HCT116 (cell line): Measurements from ENCODE around the gene ZSCAN2. TPM values are rescaled to one million over a fixed set of nuclear protein-coding genes. Genes with fewer than 3 reads are reported as not detected.
A peak's percentile ranks its signal among the peaks of the same experiment; 100 is the strongest.

ENCODE experiments used
- ATAC-seq: fragments of 200-7000 bp; cut with Tn5 transposase; 2 replicates; pipeline ENCODE4 v1.9.1; 2020; ENCODE audit warnings: mild to moderate bottlenecking, moderate library complexity
- BruUV-seq: library from RNA; stranded (reverse); fragments of 400-500 nt; replicated peaks from 2 replicates; lab custom pipeline; 2021; lab: Mats Ljungman, UMichigan
- CTCF ChIA-PET: fragments of 300-600 bp; sonication (Branson Sonifier 250); formaldehyde crosslinking; loops from one replicate; lab custom pipeline; 2021; ENCODE audit warnings: antibody characterized with exemption; lab: Charles Lee
- POLR2A ChIA-PET: fragments of 300-600, 350-600 bp; sonication (Branson Sonifier 250); formaldehyde crosslinking; loops from one replicate; lab custom pipeline; 2021; ENCODE audit warnings: antibody characterized with exemption; lab: Charles Lee
- RAD21 ChIA-PET, 2 experiments: fragments of 300-600 bp; sonication (Branson Sonifier 250); formaldehyde crosslinking; loops; one replicate each; lab custom pipeline; 2023; ENCODE audit warnings: low total read pairs in 2 of 2; ENCODE audit not compliant: uncharacterized antibody in 2 of 2, unreplicated experiment in 2 of 2, low non-redundant PET in 1 of 2; lab: Charles Lee
- DNase-seq: peaks from one replicate; pipeline ENCODE4 v3.0.0-alpha.2; 2010; ENCODE audit warnings: low read depth, low spot score
- H2AFZ ChIP-seq: fragments of 200-600 bp; shearing (Covaris generic), sonication (generic); 2 replicates; pipeline ENCODE4 v1.6.1; 2017; ENCODE audit warnings: low read depth, mixed run types, mixed read lengths, antibody characterized with exemption, low read length; ENCODE audit not compliant: poor library complexity, severe bottlenecking
- H3K27ac ChIP-seq: 2 replicates; pipeline ENCODE4 v1.5.1; 2012; ENCODE audit warnings: low read depth, low read length
- H3K27me3 ChIP-seq: fragments of 200-600 bp; sonication (generic); 2 replicates; pipeline ENCODE4 v1.6.1; 2016; ENCODE audit warnings: mixed run types, low read length, mixed read lengths; ENCODE audit not compliant: insufficient read depth
- H3K36me3 ChIP-seq, 2 experiments: fragments of 200-500 bp in 1 of 2; fragments of 200-600 bp in 1 of 2; sonication (Bioruptor generic) in 1 of 2; sonication (generic) in 1 of 2; 2 replicates each; pipeline versions ENCODE4 v1.5.1 to v1.6.1; 2014 to 2016; ENCODE audit warnings: low read length in 2 of 2, inconsistent platforms in 1 of 2, mixed read lengths in 1 of 2, mixed run types in 1 of 2; ENCODE audit not compliant: insufficient read depth in 2 of 2, control insufficient read depth in 1 of 2
- H3K4me1 ChIP-seq, 2 experiments: fragments of 200-600 bp in 1 of 2; sonication (generic) in 1 of 2; 2 replicates each; pipeline versions ENCODE4 v1.5.1 to v1.6.1; 2012 to 2017; ENCODE audit warnings: low read length in 2 of 2, inconsistent platforms in 1 of 2, mild to moderate bottlenecking in 1 of 2, mixed read lengths in 1 of 2, mixed run types in 1 of 2, moderate library complexity in 1 of 2; ENCODE audit not compliant: insufficient read depth in 2 of 2, control insufficient read depth in 1 of 2
- H3K4me2 ChIP-seq: fragments of 200-600 bp; sonication (generic); 2 replicates; pipeline ENCODE4 v1.6.1; 2017; ENCODE audit warnings: mixed run types, low read length, mixed read lengths
- H3K4me3 ChIP-seq, 2 experiments: fragments of 200-600 bp in 1 of 2; sonication (generic) in 1 of 2; replicated peaks in 1 of 2; 2 replicates each; pipeline ENCODE4 v1.5.1; 2011 to 2016; ENCODE audit warnings: low read length in 2 of 2, control low read depth in 1 of 2, low read depth in 1 of 2, mild to moderate bottlenecking in 1 of 2, mixed read lengths in 1 of 2, mixed run types in 1 of 2
- H3K79me2 ChIP-seq: fragments of 200-600 bp; sonication (generic); 2 replicates; pipeline ENCODE4 v1.6.1; 2017; ENCODE audit warnings: mild to moderate bottlenecking, mixed run types, low read length, moderate library complexity, mixed read lengths; ENCODE audit not compliant: insufficient read depth
- H3K9ac ChIP-seq: fragments of 200-600 bp; sonication (generic); 2 replicates; pipeline ENCODE4 v1.6.1; 2016; ENCODE audit warnings: low read length, mixed read lengths
- H3K9me2 ChIP-seq: fragments of 200-600 bp; sonication (generic), shearing (Covaris generic); 2 replicates; pipeline ENCODE4 v1.6.1; 2017; ENCODE audit warnings: mixed run types, mild to moderate bottlenecking, moderate library complexity; ENCODE audit not compliant: insufficient read depth
- H3K9me3 ChIP-seq, 2 experiments: fragments of 200-500 bp in 1 of 2; fragments of 200-600 bp in 1 of 2; sonication (Bioruptor generic) in 1 of 2; sonication (generic) in 1 of 2; 2 replicates each; pipeline ENCODE4 v1.6.1; 2014 to 2017; ENCODE audit warnings: low read length in 2 of 2, mixed read lengths in 2 of 2, inconsistent platforms in 1 of 2, low read depth in 1 of 2, mild to moderate bottlenecking in 1 of 2, mixed run types in 1 of 2, moderate library complexity in 1 of 2; ENCODE audit not compliant: control insufficient read depth in 1 of 2, insufficient read depth in 1 of 2
- H4K20me1 ChIP-seq: fragments of 200-600 bp; sonication (generic), shearing (Covaris generic); 2 replicates; pipeline ENCODE4 v1.6.1; 2017; ENCODE audit warnings: mixed run types, mild to moderate bottlenecking, moderate library complexity; ENCODE audit not compliant: insufficient read depth
- ATF3 ChIP-seq: IDR thresholded peaks from 2 replicates; pipeline ENCODE4 v1.6.1; 2012
- CBX3 ChIP-seq: IDR thresholded peaks from 2 replicates; pipeline ENCODE4 v1.6.1; 2012; ENCODE audit warnings: low read depth
- ELF1 ChIP-seq: IDR thresholded peaks from 2 replicates; pipeline ENCODE4 v1.6.1; 2012; ENCODE audit warnings: low read depth, borderline replicate concordance
- FOSL1 ChIP-seq: IDR thresholded peaks from 2 replicates; pipeline ENCODE4 v1.6.1; 2012; ENCODE audit warnings: low read depth
- JUND ChIP-seq: IDR thresholded peaks from 2 replicates; pipeline ENCODE4 v1.6.1; 2012
- MAX ChIP-seq: IDR thresholded peaks from 2 replicates; pipeline ENCODE4 v1.6.1; 2012
- POLR2AphosphoS5 ChIP-seq: IDR thresholded peaks from 2 replicates; pipeline ENCODE4 v1.6.1; 2011; ENCODE audit warnings: mild to moderate bottlenecking, low read depth, low read length, moderate library complexity
- RAD21 ChIP-seq: IDR thresholded peaks from 2 replicates; pipeline ENCODE4 v1.6.1; 2012; ENCODE audit warnings: low read depth, mild to moderate bottlenecking
- SIN3A ChIP-seq: IDR thresholded peaks from 2 replicates; pipeline ENCODE4 v1.6.1; 2012; ENCODE audit warnings: low read depth
- SRF ChIP-seq: IDR thresholded peaks from 2 replicates; pipeline ENCODE4 v1.6.1; 2012; ENCODE audit warnings: low read depth
- TCF7L2 ChIP-seq: IDR thresholded peaks from 2 replicates; pipeline ENCODE4 v1.7.0; 2011; ENCODE audit warnings: borderline replicate concordance, inconsistent platforms; ENCODE audit not compliant: insufficient read depth, insufficient read length; ENCODE audit errors: extremely low read depth
- ZFX ChIP-seq: fragments of 450-650 bp; IDR thresholded peaks from 2 replicates; pipeline ENCODE4 v1.6.1; 2017
- intact Hi-C: fragments of 100-400 bp; cut with micrococcal nuclease; formaldehyde crosslinking; loops from 2 replicates; pipeline ENCODE4 v1.10.0; 2022
- total RNA-seq: library from RNA; stranded (reverse); gene quantifications from one replicate; pipeline ENCODE4 v1.2.1, GENCODE V29; 2021; ENCODE audit not compliant: unreplicated experiment
- TF ChIP-seq, protein P1 (sequence below), 3 experiments: fragments of 200-600 bp in 1 of 3; sonication (generic) in 1 of 3; IDR thresholded peaks in 2 of 3; conservative IDR thresholded peaks in 1 of 3; 2 replicates each; pipeline ENCODE4 v1.5.1; 2012 to 2017; ENCODE audit warnings: low read depth in 2 of 3, low read length in 2 of 3, antibody characterized with exemption in 1 of 3, borderline replicate concordance in 1 of 3, control low read depth in 1 of 3, mild to moderate bottlenecking in 1 of 3, mixed read lengths in 1 of 3, mixed run types in 1 of 3, moderate library complexity in 1 of 3; ENCODE audit not compliant: insufficient read depth in 1 of 3
- TF ChIP-seq, protein P2 (sequence below): IDR thresholded peaks from 2 replicates; pipeline ENCODE4 v1.6.1; 2011; ENCODE audit warnings: mild to moderate bottlenecking, low read length, moderate library complexity; ENCODE audit not compliant: insufficient replicate concordance; ENCODE audit errors: extremely low read depth

The ZSCAN2 gene
- total RNA-seq, 1 experiment from 2014 or later = 15.5 TPM

GRCh38 chr15:84654689-84655453 lies 54.1 kb downstream of the ZSCAN2 start:
- H4K20me1 ChIP-seq = no peaks in the 10 kb centered on the region
- ChIA-PET POLR2A (interaction anchor here (1.2 to 1.6 kb wide), 3 partner anchors 16 to 273 kb away, joined by 3 to 5 read pairs (median 3); no protein-coding TSS in a partner anchor), CTCF (interaction anchor here (0.6 to 1.6 kb wide), 5 partner anchors 56 to 280 kb away, joined by 3 to 6 read pairs (median 3); no protein-coding TSS in a partner anchor), RAD21 (interaction anchor here in 1 of 2 experiments (0.7 kb wide), 1 partner anchor 273 kb away, joined by 3 read pairs; no protein-coding TSS in a partner anchor)
- DNase-seq (peak; percentile 66), ATAC-seq (peak; percentile 71)
- no peaks in the 10 kb centered on the region for H3K9me2 ChIP-seq
- TF ChIP-seq ZFX (no peak), RAD21 (peak; percentile 80), JUND (no peak)
- TF ChIP-seq, protein P1, sequence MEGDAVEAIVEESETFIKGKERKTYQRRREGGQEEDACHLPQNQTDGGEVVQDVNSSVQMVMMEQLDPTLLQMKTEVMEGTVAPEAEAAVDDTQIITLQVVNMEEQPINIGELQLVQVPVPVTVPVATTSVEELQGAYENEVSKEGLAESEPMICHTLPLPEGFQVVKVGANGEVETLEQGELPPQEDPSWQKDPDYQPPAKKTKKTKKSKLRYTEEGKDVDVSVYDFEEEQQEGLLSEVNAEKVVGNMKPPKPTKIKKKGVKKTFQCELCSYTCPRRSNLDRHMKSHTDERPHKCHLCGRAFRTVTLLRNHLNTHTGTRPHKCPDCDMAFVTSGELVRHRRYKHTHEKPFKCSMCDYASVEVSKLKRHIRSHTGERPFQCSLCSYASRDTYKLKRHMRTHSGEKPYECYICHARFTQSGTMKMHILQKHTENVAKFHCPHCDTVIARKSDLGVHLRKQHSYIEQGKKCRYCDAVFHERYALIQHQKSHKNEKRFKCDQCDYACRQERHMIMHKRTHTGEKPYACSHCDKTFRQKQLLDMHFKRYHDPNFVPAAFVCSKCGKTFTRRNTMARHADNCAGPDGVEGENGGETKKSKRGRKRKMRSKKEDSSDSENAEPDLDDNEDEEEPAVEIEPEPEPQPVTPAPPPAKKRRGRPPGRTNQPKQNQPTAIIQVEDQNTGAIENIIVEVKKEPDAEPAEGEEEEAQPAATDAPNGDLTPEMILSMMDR (IDR thresholded peaks at IDR 0.05 in 2 of 3, conservative IDR thresholded peaks at IDR 0.05 in 1 of 3; ENCODE audit: borderline replicate concordance in 1 of 3, insufficient read depth in 1 of 3, low read depth in 2 of 3, low read length in 2 of 3) = peak; percentile 71 to 82 (median 75)
- peaks cover 18 to 54% of the 10 kb centered on the region in 2 experiments for H3K4me1 ChIP-seq
- intact Hi-C loops = loop anchor here (1.0 to 10.0 kb wide), 5 partner anchors 93 to 280 kb away; partner anchors contain the start of gene ZNF592
- H3K9me3 ChIP-seq = no peaks in the 10 kb centered on the region
- no peaks in the 10 kb centered on the region for H3K27me3 ChIP-seq
- peak overlapping the region; percentile 61 to 86 for H3K4me3 ChIP-seq
- H3K9ac ChIP-seq = peak overlapping the region; percentile 98
- H3K4me2 ChIP-seq = peak overlapping the region; percentile 99
- TSS peak; percentile 94 for BruUV-seq
- H2AFZ ChIP-seq = peak overlapping the region; percentile 16
- H3K36me3 ChIP-seq = peaks cover 14 to 21% of the 10 kb centered on the region in 2 experiments
- H3K27ac ChIP-seq = peak overlapping the region; percentile 76
- H3K79me2 ChIP-seq = peaks cover 30% of the 10 kb centered on the region

DNA sequence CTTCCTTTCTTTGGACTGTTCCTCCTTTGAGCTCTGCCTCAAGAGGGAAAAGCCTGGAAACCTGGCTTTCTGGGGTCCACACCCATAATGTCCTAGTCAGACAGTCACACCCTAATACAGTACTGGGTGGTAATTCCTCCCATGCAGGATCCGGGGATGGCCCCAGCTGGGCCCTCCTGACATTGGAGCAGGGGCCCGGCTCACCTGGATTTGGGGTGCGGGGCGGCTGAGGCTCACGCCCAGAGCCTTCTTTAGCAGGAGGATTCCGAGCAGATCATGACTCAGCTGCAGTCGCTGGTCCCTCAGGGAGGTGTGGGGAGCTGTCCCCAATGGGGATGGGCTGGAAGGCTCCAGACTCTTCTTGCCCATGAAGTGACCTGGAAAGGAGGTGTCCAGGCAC lies 56.2 kb downstream of the ZSCAN2 start:
- CTCF ChIA-PET = no interaction called here
- H2AFZ ChIP-seq = no peak overlapping the region
- DNase-seq (no peak), ATAC-seq (no peak)
- no peak overlapping the region; a peak in 1 of 4 replicates for H3K4me3 ChIP-seq
- no TSS peak for BruUV-seq
- POLR2A ChIA-PET = no interaction called here
- intact Hi-C loops = loop anchor here (10.0 kb wide), 1 partner anchor 118 kb away; no protein-coding TSS in a partner anchor
- H4K20me1 ChIP-seq = no peaks in the 10 kb centered on the region
- H3K9ac ChIP-seq = no peak overlapping the region
- H3K79me2 ChIP-seq = peaks cover 21% of the 10 kb centered on the region
- H3K27ac ChIP-seq = no peak overlapping the region
- peaks cover 3 to 10% of the 10 kb centered on the region in 2 experiments; a peak in 2 of 4 replicates for H3K36me3 ChIP-seq
- H3K9me2 ChIP-seq = no peaks in the 10 kb centered on the region
- RAD21 ChIA-PET = no interaction called here
- H3K9me3 ChIP-seq = no peaks in the 10 kb centered on the region
- H3K4me2 ChIP-seq = peak overlapping the region; percentile 75
- H3K27me3 ChIP-seq = no peaks in the 10 kb centered on the region
- peaks cover 20 to 46% of the 10 kb centered on the region in 2 experiments for H3K4me1 ChIP-seq
- TF ChIP-seq JUND (no peak), POLR2AphosphoS5 (no peak), CBX3 (no peak), TCF7L2 (no peak), ZFX (no peak), ATF3 (no peak), SIN3A (no peak), SRF (no peak), ELF1 (no peak), FOSL1 (no peak), MAX (no peak)
- TF ChIP-seq, protein P2, sequence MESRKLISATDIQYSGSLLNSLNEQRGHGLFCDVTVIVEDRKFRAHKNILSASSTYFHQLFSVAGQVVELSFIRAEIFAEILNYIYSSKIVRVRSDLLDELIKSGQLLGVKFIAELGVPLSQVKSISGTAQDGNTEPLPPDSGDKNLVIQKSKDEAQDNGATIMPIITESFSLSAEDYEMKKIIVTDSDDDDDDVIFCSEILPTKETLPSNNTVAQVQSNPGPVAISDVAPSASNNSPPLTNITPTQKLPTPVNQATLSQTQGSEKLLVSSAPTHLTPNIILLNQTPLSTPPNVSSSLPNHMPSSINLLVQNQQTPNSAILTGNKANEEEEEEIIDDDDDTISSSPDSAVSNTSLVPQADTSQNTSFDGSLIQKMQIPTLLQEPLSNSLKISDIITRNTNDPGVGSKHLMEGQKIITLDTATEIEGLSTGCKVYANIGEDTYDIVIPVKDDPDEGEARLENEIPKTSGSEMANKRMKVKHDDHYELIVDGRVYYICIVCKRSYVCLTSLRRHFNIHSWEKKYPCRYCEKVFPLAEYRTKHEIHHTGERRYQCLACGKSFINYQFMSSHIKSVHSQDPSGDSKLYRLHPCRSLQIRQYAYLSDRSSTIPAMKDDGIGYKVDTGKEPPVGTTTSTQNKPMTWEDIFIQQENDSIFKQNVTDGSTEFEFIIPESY = no peak
